ENCODE data around the gene AMBRA1.

AMBRA1 gene, protein sequence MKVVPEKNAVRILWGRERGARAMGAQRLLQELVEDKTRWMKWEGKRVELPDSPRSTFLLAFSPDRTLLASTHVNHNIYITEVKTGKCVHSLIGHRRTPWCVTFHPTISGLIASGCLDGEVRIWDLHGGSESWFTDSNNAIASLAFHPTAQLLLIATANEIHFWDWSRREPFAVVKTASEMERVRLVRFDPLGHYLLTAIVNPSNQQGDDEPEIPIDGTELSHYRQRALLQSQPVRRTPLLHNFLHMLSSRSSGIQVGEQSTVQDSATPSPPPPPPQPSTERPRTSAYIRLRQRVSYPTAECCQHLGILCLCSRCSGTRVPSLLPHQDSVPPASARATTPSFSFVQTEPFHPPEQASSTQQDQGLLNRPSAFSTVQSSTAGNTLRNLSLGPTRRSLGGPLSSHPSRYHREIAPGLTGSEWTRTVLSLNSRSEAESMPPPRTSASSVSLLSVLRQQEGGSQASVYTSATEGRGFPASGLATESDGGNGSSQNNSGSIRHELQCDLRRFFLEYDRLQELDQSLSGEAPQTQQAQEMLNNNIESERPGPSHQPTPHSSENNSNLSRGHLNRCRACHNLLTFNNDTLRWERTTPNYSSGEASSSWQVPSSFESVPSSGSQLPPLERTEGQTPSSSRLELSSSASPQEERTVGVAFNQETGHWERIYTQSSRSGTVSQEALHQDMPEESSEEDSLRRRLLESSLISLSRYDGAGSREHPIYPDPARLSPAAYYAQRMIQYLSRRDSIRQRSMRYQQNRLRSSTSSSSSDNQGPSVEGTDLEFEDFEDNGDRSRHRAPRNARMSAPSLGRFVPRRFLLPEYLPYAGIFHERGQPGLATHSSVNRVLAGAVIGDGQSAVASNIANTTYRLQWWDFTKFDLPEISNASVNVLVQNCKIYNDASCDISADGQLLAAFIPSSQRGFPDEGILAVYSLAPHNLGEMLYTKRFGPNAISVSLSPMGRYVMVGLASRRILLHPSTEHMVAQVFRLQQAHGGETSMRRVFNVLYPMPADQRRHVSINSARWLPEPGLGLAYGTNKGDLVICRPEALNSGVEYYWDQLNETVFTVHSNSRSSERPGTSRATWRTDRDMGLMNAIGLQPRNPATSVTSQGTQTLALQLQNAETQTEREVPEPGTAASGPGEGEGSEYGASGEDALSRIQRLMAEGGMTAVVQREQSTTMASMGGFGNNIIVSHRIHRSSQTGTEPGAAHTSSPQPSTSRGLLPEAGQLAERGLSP (N-terminal part only)

DNA sequence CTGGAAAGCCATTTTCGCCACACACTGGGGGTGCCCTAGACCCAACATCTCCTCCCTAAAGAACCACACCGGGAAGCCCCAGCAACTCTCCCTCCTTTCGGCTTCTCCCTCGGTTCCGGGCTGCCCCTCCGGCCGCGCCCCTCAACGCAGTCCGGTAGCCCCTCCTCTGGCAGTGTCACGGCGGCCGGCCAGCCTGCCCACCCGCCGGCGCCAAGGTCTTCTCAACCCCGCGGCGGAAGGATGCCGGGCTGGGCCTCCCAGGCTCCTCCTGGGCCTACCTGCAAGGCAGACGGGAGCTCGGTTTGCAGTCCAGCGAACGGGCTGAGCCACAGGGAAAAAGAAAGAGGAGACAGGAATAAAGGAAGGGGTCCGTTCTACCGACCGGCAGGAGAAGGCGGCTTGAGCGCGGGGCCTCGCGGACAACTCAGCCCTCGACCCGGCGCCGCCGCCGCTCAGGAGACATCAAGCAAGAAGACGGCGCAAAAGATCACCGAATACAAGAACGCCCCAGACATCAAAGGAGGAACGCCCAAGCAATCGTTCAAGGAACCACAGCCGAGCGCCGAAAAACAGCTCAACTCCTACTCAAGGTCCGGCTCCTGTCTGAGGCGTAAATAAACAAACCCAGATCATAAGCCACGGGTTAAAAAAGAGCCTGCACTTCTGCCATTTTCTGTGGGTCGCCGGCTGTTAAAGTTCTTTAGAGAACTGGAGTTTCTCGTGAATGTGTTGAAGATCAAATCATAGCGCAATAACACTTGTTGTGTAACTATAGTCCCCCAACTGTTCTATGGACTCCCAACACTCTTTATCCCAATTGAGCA lies at the start of gene AMBRA1:
Gene AMBRA1, minus strand, starts transcription at position 474 of the 824 bp plus-strand sequence. CDS start 45,643 bp downstream, outside the sequence.
- no peak for FAIRE-seq

DNA sequence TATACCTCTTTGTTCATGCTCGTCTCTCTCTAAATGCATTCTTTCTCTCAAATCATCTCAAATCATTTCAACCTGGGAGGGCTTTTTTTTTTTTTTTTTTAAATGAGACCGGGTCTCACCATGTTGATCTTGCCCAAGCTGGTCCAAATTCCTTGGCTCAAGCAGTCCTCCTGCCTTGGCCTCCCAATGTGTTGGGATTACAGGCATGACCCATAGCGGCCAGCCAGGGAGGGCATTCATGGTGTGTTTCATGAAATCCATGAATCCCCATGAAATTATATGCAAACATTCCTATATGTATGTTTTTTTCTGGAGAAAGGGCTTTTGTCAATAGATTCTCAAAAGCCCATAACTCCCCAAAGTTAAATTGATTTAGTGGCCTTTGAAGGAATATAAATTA lies 49.7 kb upstream of the AMBRA1 start:
- no peak for FAIRE-seq

DNA sequence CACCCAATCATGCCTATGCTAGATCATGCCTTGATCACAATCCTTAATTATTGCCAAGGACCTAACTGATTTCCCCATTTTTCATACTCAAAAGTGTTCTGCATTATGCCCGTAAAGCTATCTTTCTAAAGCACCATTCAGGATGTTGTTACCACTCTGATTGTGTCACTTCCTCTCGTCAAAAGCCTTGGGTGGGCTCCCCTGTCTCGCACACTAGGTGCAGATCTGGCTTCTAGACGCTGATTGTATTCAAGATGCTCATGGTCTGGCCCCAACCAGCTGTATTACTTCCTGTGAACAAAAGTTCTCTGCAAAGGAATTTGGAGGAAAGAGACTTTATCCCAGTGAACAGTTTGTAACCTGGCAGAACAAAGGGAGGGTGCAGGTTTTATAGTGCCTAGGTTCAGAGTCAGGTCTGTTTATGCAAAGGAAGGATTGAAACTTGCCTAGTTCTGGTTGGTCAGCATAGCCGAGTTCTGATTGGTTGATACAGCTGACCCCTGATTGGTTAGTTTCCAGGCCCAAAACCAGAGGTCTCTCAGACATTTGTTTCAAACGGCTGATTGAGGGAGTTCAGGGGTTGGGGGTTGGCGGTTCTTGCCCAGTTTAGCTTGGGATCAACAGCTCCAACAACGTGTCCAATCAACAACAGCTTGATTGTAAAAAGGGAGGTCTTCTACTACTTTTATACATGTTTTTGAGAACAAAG lies 49.0 kb upstream of the AMBRA1 start:
- no peak for FAIRE-seq

DNA sequence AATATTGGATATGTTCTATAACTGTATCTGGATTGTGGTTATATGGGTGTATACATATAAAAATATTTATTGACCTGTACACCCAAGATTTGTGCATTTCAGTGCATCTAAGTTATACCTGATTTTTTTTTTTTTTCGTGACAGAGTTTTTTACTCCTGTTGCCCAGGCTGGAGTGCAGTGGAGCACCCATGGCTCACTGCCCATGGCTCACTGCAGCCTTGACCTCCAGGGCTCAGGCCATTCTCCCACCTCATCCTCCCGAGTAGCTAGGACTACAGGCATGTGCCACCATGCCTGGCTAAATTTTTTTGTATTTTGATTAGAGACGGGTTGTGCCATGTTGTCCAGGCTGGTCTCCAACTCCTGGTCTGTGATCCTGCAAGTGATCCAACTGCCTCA lies 47.8 kb upstream of the AMBRA1 start:
- FAIRE-seq: no peak

DNA sequence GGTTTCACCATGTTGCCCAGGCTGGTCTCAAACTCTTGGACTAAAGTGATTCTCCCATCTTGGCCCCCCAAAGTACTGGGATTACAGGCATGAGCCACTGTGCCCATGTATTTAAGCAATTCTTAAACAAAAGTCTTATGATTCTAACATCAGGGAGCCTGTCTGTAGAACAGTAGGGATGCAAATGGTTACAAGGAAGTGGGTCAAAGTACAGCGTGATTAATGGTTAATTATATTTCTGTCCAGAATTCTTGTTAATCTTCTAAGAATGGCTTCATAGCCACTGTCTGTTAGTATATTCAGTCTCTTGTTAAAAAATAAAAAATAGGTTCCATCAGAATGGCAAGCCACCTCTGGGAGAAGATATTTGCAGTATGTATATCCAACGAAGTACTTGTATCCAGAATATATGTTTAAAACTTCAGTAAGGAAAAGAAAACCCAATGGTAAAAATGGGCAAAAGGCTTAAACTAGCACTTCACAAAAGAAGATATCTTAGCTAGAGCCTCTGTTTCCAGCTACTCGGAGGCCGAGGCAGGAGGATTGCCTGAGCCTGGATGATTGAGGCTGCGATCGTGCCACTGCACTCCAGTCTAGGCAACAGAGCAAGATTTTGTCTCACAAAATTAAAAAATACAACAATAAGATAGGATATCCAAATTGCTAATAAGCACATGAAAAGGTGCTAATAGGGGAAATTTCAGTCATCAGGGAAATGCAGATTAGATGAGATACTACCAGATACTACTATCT lies 46.4 kb upstream of the AMBRA1 start:
- no peak for FAIRE-seq

DNA sequence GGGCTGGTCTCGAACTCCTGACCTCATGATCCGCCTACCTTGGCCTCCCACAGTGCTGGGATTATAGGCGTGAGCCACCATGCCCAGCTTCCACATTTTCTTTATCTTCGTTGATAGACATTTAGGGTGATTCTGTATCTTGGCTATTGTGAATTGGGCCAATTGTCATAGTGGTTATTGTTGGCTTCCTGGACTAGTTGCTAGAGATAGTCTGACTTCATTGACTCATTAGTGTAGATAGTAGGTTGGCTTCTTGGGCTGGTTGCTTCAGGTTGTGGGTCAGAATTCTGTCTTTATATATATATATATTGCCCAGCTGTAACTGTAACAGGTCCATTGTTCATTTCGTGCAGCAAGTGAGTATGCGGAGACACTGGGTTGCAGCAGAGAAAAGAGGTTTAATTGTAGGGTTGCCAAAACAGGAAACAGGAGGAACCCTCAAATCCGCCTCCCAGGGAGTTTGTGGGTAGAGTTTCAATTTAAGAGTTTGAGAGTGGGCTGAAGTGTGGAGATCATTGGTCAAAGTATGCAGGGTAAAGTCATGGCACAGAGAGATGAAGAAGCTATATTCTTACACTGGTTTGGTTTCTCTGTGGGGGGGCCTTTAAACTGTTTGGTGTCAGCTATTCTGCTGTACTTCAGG lies 45.5 kb upstream of the AMBRA1 start:
- FAIRE-seq: no peak

DNA sequence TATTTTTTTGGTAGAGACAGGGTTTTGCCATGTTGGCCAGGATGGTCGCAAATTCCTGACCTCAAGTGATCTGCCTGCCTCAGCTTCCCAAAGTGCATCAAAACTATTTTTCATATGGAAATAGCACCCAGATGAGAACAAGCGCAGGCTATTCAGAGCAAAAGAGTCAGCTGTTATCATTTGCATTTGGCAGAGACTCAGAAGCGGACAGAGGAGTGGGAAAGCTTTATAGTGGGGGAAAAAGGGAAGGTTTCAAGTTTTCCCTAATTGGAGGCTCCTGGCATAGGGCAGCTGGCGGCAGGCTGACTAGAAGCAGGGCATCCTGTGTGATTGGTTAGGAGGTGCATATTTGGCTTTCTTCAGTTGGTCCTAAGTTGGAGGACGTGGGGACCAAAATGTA lies 43.7 kb upstream of the AMBRA1 start:
- FAIRE-seq: no peak

DNA sequence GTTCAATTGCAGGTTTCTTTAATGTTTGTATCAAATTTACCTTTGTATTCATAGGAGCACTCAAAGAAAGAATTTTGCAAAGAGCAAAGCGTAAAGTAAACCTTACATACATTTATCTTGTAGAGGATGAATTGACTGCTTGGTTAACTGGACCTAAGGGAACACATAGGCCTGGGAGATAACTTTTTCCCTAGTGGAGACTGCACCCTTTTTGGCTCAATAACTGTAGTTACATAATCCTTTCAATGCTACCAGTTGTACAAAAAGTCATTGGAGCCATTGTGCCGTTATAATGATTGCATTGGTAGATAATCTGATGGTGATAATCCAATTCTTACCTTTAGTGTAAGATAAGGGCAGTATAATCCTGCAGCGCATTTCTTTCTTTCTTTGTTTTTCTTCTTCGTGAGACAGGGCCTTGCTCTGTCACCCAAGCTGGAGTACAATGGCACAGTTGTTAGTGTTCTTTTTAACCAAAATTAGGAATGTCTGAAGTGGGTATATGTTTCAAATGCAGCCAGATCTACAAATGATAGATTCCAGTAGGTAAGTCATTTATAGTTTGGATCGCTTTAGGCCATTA lies 41.8 kb upstream of the AMBRA1 start:
- no peak for FAIRE-seq

DNA sequence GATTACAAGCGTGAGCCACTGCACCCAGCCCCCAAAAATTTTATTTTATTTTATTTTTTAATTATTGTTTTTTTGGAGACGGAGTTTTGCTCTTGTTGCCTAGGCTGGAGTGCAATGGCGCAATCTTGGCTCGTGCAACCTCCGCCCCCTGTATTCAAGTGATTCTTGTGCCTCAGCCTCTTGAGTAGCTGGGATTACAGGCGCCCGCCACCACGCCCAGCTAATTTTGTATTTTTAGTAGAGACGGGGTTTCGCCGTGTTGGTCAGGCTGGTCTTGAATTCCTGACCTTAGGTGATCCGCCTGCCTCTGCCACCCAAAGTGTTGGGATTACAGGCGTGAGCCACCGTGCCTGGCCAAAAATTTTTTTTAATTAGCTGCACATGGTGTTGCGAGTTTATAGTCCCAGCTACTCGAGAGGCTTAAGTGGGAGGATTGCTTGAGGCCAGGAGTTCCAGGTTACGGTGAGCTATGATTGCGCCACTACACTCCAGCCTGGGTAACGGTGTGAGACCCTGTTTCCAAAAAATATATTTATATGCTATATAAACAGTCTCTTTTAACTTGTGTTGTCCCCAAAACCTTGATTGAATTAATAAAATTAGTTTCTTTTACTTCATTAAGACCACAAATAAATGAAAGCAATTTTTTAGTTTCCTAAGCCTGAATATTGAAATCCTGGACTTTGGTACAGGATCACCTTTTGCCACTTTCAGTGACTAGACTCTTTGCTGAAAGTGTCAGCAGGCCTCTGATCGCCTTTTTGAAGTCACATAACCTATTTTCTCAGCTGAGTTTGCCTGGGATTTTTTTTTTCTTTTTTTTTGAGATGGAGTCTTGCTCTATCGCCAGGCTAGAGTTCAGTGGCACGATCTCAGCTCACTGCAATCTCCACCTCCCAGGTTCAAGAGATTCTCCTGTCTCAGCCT lies 39.7 kb upstream of the AMBRA1 start:
- FAIRE-seq: no peak

DNA sequence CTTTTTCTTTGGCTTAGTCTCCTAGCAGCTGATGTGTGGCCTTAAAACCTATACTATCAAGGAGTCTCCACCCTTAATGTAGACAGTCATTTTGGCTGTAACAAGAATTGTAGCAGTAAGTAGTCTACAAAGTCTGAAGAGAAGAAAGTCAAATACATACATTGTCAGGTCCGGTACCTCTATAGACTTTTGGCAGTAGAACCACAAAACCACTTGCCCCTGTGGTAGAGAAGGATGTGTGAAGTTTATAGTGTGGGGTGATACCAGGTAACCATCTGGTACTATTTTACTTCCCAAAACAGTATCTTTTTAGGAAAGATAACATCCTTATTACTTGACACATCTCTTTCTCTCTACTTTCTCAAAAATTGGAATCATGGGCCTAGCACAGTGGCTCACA lies 38.7 kb upstream of the AMBRA1 start:
- no peak for FAIRE-seq

DNA sequence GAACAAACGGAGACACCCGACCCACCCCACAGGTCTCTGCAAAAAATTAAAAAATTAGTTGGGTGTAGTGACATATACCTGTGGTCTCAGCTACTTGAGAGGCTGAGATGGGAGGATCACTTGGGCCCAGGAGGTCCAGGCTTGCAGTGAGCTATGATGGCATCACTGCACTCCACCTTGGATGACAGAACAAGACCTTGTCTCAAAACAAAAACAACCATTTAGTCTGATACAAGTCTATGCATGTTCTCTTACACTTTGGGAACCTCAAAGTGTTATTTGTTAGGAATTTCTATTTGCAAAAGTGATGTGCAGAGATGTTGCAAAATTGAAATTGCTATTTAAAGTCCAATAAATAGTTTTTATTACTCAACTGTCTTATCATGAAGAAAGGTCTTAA lies 37.9 kb upstream of the AMBRA1 start:
- no peak for FAIRE-seq

DNA sequence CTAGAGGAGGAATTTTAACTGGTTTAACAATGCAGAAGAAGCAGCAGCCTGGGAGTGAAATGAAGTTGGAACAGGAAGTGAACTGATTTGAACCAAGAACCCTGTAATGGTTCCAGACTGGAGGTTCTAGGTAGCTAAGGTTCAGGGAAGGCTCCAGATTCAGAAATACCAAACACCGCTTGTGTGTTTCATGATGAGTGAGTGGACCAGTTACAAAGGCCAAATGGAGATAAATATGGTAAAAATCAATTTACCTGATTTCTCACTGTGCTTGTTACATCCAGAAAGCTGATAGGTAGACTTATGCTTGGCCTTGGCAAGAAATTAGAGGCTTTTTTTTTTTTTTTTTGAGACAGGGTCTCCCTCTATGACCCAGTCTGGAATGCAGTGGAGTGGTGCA lies 36.4 kb upstream of the AMBRA1 start:
- FAIRE-seq: no peak

DNA sequence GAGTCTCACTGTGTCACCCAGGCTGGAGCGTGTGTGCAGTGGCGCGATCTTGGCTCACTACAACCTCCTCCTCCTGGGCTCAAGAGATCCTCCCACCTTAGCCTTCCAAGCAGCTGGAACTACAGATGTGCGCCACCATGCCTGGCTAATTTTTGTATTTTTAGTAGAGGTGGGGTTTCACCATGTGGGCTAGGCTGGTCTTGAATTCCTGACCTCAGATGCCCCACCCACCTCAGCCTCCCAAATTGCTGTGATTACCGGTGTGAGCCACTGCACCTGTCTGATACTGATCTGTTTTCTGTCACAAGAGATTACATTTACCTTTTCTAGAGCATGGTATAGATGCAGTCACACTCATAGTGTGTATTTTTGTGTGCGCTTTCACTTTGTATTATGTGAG lies 35.1 kb upstream of the AMBRA1 start:
- no peak for FAIRE-seq

DNA sequence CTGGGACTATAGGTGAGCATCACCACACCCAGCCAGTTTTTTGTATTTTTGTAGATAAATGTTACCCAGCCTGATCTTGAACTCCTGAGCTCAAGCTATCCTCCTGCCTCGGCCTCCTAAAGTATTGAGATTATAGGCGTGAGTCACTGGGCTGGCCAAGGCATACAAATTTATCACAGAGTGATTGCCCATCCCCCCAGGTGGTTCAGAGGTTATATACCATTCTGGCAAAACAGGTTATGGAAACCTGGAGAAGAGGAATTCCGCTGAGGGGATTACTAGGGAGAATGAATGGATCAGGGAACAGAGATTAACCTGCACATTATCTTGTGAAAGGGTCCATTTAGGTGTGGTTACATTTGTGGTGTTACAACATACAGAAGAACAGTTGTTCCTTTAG lies 31.6 kb upstream of the AMBRA1 start:
- FAIRE-seq: no peak

DNA sequence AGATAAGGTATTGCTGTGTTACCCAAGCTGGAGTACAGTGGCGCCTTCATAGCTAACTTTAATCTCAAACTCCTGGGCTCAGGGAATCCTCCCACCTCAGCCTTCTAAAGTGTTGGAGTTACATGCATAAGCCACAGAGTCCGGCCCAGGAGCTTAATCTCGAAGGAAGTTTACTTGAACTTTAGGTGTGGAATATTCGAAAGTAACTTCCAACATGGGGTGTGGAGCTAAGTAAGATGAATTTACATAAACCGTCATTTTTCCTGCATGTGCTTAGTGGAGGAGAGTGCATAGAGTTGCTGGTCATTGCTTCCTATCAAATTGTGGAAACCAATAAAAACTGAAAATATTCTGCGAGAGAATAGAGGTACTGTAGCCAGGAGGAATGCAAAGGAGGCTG lies 25.0 kb upstream of the AMBRA1 start:
- FAIRE-seq: no peak

DNA sequence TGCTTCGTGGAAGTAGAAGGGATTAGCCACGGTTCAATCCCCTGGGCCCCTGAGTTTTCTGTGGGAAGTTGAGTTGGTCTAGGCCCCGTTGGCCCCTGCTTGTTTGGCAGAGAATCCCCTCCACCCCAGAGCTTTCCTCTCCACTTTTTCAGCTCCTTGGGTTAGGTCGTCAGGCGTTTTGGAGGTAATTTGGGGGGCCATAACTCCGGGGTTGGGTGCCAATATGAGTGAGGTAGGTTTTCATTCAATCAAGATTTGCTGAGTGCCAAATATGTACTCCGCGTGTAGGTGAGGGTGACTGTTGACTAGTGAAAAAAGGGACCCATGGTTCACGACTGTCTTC lies 24.1 kb upstream of the AMBRA1 start:
- no peak for FAIRE-seq

DNA sequence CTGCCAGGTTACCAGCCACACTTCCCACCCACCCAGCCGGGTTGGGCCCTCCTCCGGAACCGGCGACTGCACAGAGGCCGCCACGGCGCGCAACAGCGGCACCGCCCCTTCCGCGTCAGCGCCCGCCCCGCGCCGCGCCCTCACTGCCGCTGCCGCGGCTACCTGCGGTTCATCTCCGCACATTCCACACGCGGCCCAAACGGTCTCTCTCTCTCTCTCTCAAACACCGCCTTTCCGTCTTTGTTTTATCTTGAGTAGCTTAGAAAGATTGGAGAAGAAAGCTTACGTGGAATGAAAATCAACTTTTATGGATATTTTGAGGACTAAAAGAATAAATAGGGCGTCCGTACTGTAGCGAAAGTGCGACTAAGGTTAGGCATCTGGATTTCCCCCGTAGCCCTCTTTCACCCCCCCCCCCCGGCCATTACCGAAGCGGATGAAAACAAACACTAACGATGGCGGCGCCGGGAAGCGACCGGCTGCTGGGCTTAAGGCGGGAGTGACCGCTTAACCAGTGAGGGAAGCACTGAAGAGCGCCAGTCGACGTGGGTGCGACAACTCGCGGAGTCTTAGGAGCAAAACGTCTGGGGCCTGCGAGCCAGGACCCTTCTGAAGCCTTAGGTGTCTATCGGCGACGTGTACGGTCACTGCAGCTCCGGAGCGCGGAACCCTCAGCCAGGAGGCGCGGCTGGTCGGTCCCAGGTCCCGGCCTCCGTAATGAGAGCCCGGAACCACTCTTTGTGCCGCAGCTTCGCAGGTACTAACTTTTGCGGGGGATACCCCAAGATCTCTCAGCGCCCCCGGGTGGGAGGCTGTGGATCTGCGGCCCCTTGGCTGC lies 23.5 kb upstream of the AMBRA1 start, which contains the start of the genes ATG13 and HARBI1:
Gene ATG13, plus strand, starts transcription at position 420 of the 838 bp plus-strand sequence. CDS start 26,739 bp downstream, outside the sequence.
Gene HARBI1, minus strand, starts transcription at position 94 of the 838 bp plus-strand sequence. CDS start 990 bp downstream, outside the sequence.
- FAIRE-seq: no peak
